GM19467 (cell line): Measurements from ENCODE around the gene APOC1.
A peak's percentile ranks its signal among the peaks of the same experiment; 100 is the strongest.

Source experiments
- ATAC-seq: cut with Tn5 transposase; IDR thresholded peaks from one replicate; pipeline ENCODE4 v1.9.1; 2021; ENCODE audit warnings: mild to moderate bottlenecking, moderate library complexity; ENCODE audit not compliant: unreplicated experiment

Gene APOC1

DNA sequence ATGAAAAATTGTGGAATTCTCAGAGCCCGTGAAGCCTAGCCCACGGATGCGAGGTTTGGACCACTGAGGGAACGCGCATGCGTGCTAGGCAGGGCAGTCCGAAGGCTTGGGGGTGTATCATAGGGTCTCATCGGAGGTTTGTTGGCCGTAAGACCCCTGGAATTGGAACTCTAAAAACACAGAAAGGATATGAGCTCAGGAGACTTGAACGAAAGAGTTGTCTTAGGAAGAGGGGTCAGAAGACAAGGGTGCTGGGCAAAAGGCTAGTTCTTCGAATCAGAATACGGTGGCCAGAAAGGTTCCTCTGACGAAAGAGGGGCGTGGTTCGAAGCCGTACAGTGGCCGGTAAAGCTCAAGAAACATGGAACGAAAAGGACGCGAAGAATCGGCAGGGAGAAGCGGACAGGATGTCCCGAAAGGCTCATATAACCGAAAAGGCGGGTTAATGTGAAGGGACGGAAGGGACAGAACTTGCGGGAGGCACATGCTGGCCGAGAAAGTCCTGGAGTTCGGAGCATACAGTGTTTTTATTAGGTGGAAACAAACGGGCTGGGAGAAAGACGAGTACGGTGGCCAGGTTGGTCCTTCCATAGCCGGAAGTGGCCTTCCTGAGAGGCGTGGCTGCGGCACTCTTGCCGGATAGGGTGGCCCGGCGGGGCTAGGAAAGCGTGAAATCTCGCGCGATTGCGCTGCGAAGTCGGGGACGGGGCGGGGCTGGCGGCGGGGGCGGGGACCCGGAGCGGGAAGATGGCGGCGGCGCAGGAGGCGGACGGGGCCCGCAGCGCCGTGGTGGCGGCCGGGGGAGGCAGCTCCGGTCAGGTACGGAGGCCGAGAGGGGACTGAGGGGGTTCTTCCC lies 40.5 kb downstream of the APOC1 start, which contains the start of gene CLPTM1:
TSS of gene CLPTM1 (plus strand) at position 732 of the 856 bp plus-strand sequence. CDS start at position 748, 16 bp downstream.
- peak; percentile 76 for ATAC-seq

- ATAC-seq: peak; percentile 27
Measured at GRCh38 chr19:44955505-44956439, 41.4 kb downstream of the APOC1 start.

GRCh38 chr19:44957526-44957925 lies 43.1 kb downstream of the APOC1 start:
- no peak for ATAC-seq

GRCh38 chr19:44958090-44958489 lies 43.7 kb downstream of the APOC1 start:
- no peak for ATAC-seq

GRCh38 chr19:44959691-44960090 lies 45.3 kb downstream of the APOC1 start:
- ATAC-seq: no peak

DNA sequence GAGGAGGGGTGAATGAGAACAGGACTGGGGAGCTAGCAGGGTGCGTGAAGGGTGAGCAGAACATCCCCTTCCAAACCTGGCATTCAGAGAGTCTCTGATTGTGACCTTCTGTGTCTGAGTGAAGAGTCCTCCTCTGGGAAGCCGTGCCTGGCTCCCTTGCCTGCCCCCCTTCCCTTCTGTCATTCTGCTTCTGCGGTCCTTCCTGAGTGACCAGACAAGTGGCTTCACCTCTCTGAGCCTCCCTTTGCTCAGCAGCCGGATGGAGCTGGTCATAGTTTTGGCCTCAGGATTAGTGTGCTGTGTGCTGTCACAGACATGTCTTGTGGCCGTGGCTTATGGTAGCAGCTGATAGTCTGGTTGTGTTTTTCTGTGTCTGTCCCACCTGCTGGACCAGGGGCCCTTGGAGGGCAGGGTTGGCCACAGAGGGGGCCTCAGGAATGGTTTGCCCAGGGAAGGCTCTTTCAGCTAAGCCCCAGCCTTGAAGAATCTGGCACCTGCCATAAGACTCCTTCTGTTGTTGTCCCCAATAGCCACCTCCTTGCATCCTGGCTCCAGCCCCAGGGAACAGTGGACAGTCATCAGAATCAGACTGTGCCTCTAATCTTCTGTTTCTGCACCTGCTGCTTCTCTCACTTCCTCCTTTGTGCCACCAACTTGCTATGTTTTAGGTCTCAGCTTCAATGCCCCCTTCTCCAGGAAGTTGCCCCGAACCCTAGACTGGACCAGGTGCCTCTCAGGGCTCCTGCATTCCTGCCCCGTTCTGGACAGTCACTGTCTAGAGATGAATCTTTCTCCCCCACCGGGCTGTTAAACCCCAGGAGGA lies 46.7 kb downstream of the APOC1 start:
- ATAC-seq: no peak

DNA sequence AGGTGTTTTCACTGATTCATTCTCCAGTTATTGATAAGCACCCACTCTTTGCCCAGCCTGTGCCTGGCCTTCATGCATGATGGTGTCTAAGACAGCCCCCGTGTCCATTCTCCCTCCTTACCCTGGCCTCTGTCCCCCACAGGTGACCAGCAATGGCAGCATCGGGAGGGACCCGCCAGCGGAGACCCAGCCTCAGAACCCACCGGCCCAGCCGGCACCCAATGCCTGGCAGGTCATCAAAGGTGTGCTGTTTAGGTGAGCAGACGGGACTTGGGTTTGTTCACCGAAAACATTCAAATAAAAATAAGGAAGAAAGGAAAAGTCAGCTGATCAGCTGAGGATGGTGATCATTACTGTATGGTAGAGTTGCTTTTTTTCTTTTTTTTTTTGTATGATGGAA lies 47.4 kb downstream of the APOC1 start:
- no peak for ATAC-seq

- ATAC-seq: no peak
Measured at GRCh38 chr19:44968118-44968517, 53.7 kb downstream of the APOC1 start.

- no peak for ATAC-seq
Measured at GRCh38 chr19:44968670-44969069, 54.3 kb downstream of the APOC1 start.
